ENCODE measurements around the gene PMEPA1.

DNA sequence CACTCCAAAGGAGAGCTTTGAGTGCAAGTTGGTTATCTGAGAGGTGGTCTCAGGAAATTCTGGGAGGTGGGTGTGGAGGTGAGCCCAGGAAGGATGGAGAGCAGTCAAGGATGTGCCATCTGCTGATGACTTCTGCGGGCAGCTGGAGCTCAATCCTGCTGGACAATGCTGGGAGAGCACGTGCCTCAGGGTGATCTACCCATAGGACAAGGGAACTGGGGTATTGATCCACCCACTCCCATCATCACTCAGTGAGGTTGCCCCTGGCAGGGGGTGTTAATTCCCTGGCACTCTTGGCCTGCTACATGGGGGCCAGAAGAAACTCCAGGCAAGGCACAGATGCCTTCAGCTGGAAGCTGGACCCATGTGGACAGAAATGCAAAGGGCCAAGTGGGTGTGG lies 82.5 kb downstream of the PMEPA1 start:
- no peak for TF ChIP-seq ZBTB10 (tag by site-specific recombination; IDR thresholded peaks at IDR 0.05)
- no peak for TF ChIP-seq CTCF (tag by site-specific recombination; IDR thresholded peaks at IDR 0.05)
- TF ChIP-seq TCF7L2 (IDR thresholded peaks at IDR 0.05; ENCODE audit: borderline replicate concordance, low read depth, low read length) = no peak
- TF ChIP-seq ZNF449 (tag by site-specific recombination; IDR thresholded peaks at IDR 0.05) = no peak
- no peak for TF ChIP-seq YY1 (tag by site-specific recombination; IDR thresholded peaks at IDR 0.05)
- no peak for TF ChIP-seq ZNF19 (tag by site-specific recombination; IDR thresholded peaks at IDR 0.05; ENCODE audit: low read depth)
